HEK293T (cell line): ENCODE measurements around the gene TBC1D10A.

Experiments used
- ELF4 ChIP-seq: fragments of 450-650 bp; IDR thresholded peaks from 2 replicates; pipeline ENCODE4 v1.6.1; 2017; ENCODE audit warnings: antibody characterized with exemption
- FOXM1 ChIP-seq: fragments of 450-650 bp; IDR thresholded peaks from 2 replicates; pipeline ENCODE4 v1.6.1; 2017; ENCODE audit warnings: mild to moderate bottlenecking, borderline replicate concordance
- SP1 ChIP-seq: fragments of 450-650 bp; IDR thresholded peaks from 2 replicates; pipeline ENCODE4 v1.6.1; 2017

- TF ChIP-seq SP1 (no peak), FOXM1 (no peak), ELF4 (no peak)
Measured at GRCh38 chr22:30297991-30298701, 28.6 kb downstream of the TBC1D10A start.
